CD4-positive, alpha-beta T cell treated with Interleukin-21 for 1 hour (primary cell): ENCODE measurements around the gene ZSWIM7.
"Not testable (repeated sequence)": the region's sequence is repeated elsewhere in the genome, so short reads cannot be mapped to it uniquely, and the experiment has no call there.

Experiments
- DNase-seq: peaks from one replicate; pipeline ENCODE4 v3.0.0-alpha.2; 2020

ZSWIM7 gene

GRCh38 chr17:15998031-15998562 is 1.4 kb downstream of the ZSWIM7 start:
- DNase-seq = no peak

GRCh38 chr17:15996322-15996721 is 3.2 kb downstream of the ZSWIM7 start:
- no peak for DNase-seq

- no peak for DNase-seq
Observed at GRCh38 chr17:15981646-15982580, 17.6 kb downstream of the ZSWIM7 start.

- no peak for DNase-seq
Observed at GRCh38 chr17:15981208-15981607, 18.3 kb downstream of the ZSWIM7 start.

- DNase-seq = not testable (repeated sequence)
Observed at GRCh38 chr17:15979013-15979412, 20.5 kb downstream of the ZSWIM7 start.

- no peak for DNase-seq
Observed at GRCh38 chr17:15978606-15979005, 20.9 kb downstream of the ZSWIM7 start.

- DNase-seq = no peak
Observed at GRCh38 chr17:15977894-15978293, 21.6 kb downstream of the ZSWIM7 start.

GRCh38 chr17:15973834-15974233 is 25.7 kb downstream of the ZSWIM7 start:
- DNase-seq = no peak

- no peak for DNase-seq
Observed at GRCh38 chr17:15973016-15973415, 26.5 kb downstream of the ZSWIM7 start.

- DNase-seq = no peak
Observed at GRCh38 chr17:15972497-15972951, 27.0 kb downstream of the ZSWIM7 start.

GRCh38 chr17:15971882-15972281 is 27.6 kb downstream of the ZSWIM7 start:
- DNase-seq = no peak

- DNase-seq = no peak
Observed at GRCh38 chr17:15971098-15971678, 28.3 kb downstream of the ZSWIM7 start.

GRCh38 chr17:15970500-15970899 is 29.0 kb downstream of the ZSWIM7 start:
- no peak for DNase-seq

- DNase-seq = no peak
Observed at GRCh38 chr17:15969463-15969862, 30.0 kb downstream of the ZSWIM7 start.

GRCh38 chr17:15967706-15968399 is 31.7 kb downstream of the ZSWIM7 start:
- DNase-seq = no peak

- DNase-seq = no peak
Observed at GRCh38 chr17:15966879-15967248, 32.6 kb downstream of the ZSWIM7 start.

- DNase-seq = no peak
Observed at GRCh38 chr17:15966183-15966878, 33.2 kb downstream of the ZSWIM7 start.

GRCh38 chr17:15965528-15965927 is 34.0 kb downstream of the ZSWIM7 start:
- DNase-seq = no peak

GRCh38 chr17:15963670-15964110 is 35.8 kb downstream of the ZSWIM7 start:
- no peak for DNase-seq

- no peak for DNase-seq
Observed at GRCh38 chr17:15958484-15958854, 41.0 kb downstream of the ZSWIM7 start.

GRCh38 chr17:15957608-15958307 is 41.7 kb downstream of the ZSWIM7 start:
- no peak for DNase-seq

- no peak for DNase-seq
Observed at GRCh38 chr17:15957206-15957605, 42.3 kb downstream of the ZSWIM7 start.
